GM23338 (cell line): Measurements from ENCODE around the gene PCDHGA8. TPM values are rescaled to one million over a fixed set of nuclear protein-coding genes. Genes with fewer than 3 reads are reported as not detected.
A peak's percentile ranks its signal among the peaks of the same experiment; 100 is the strongest.

Experiments used
- ATAC-seq: fragments of 200-7000 bp; cut with Tn5 transposase; 3 replicates; pipeline ENCODE4 v1.9.1; 2020
- DNase-seq: peaks from one replicate; pipeline ENCODE4 v3.0.0-alpha.2; 2015; ENCODE audit warnings: low spot score
- H2AFZ ChIP-seq: fragments of 200-600 bp; sonication (generic); 2 replicates; pipeline ENCODE4 v1.8.0; 2016; ENCODE audit warnings: antibody characterized with exemption, mild to moderate bottlenecking, moderate library complexity
- H3F3A ChIP-seq: fragments of 200-600 bp; sonication (generic); replicated peaks from 2 replicates; pipeline ENCODE4 v1.8.0; 2017; ENCODE audit warnings: antibody characterized with exemption, mixed run types, low read depth
- H3K27ac ChIP-seq: fragments of 200-600 bp; sonication (generic); 2 replicates; pipeline ENCODE4 v1.6.1; 2016; ENCODE audit warnings: low read depth
- H3K27me3 ChIP-seq: fragments of 200-600 bp; sonication (generic); 2 replicates; pipeline ENCODE4 v1.8.0; 2016; ENCODE audit warnings: mild to moderate bottlenecking, mixed run types, moderate library complexity; ENCODE audit not compliant: insufficient read depth
- H3K36me3 ChIP-seq: fragments of 200-600 bp; sonication (generic); 2 replicates; pipeline ENCODE4 v1.8.0; 2016; ENCODE audit warnings: mild to moderate bottlenecking; ENCODE audit not compliant: insufficient read depth
- H3K4me1 ChIP-seq: fragments of 200-600 bp; sonication (generic); 2 replicates; pipeline ENCODE4 v1.8.0; 2016; ENCODE audit warnings: mild to moderate bottlenecking, moderate library complexity; ENCODE audit not compliant: insufficient read depth
- H3K4me2 ChIP-seq: fragments of 200-600 bp; sonication (generic); 2 replicates; pipeline ENCODE4 v1.7.1; 2017; ENCODE audit warnings: mixed run types
- H3K4me3 ChIP-seq: fragments of 200-600 bp; sonication (generic); 2 replicates; pipeline ENCODE4 v1.6.1; 2016; ENCODE audit warnings: mixed run types
- H3K79me2 ChIP-seq: fragments of 200-600 bp; sonication (generic); replicated peaks from 2 replicates; pipeline ENCODE4 v1.8.0; 2017; ENCODE audit warnings: mild to moderate bottlenecking; ENCODE audit not compliant: insufficient read depth
- H3K9me2 ChIP-seq: fragments of 200-600 bp; sonication (generic); 2 replicates; pipeline ENCODE4 v1.8.0; 2017; ENCODE audit not compliant: insufficient read depth
- H4K20me1 ChIP-seq: fragments of 200-600 bp; sonication (generic); replicated peaks from 2 replicates; pipeline ENCODE4 v1.8.0; 2017; ENCODE audit warnings: mild to moderate bottlenecking; ENCODE audit not compliant: insufficient read depth
- H3K27ac Mint-ChIP-seq: 2 replicates; pipeline ENCODE4 v1.8.0; 2020; ENCODE audit warnings: inconsistent platforms, mild to moderate bottlenecking, moderate library complexity, mixed read lengths
- H3K27me3 Mint-ChIP-seq: 3 replicates; pipeline ENCODE4 v1.8.0; 2022; ENCODE audit warnings: low read depth, mild to moderate bottlenecking, moderate library complexity, mixed read lengths, inconsistent platforms; ENCODE audit not compliant: insufficient read depth, poor library complexity
- H3K36me3 Mint-ChIP-seq: 3 replicates; pipeline ENCODE4 v1.8.0; 2021; ENCODE audit warnings: low read depth, mild to moderate bottlenecking, inconsistent platforms, moderate library complexity, mixed read lengths
- H3K4me1 Mint-ChIP-seq: 3 replicates; pipeline ENCODE4 v1.8.0; 2020; ENCODE audit warnings: mild to moderate bottlenecking, inconsistent platforms, mixed read lengths
- H3K4me3 Mint-ChIP-seq: 3 replicates; pipeline ENCODE4 v1.8.0; 2021; ENCODE audit warnings: moderate library complexity, mild to moderate bottlenecking, inconsistent platforms, mixed read lengths
- H3K9me3 Mint-ChIP-seq: 3 replicates; pipeline ENCODE4 v1.8.0; 2020; ENCODE audit warnings: moderate library complexity, mild to moderate bottlenecking, inconsistent platforms, mixed read lengths
- CTCF ChIP-seq, 2 experiments: fragments of 200-600 bp in 1 of 2; sonication (generic) in 1 of 2; conservative IDR thresholded peaks; 2 replicates each; pipeline versions ENCODE4 v1.5.1 to v1.6.1; 2016 to 2017; ENCODE audit warnings: antibody characterized with exemption in 2 of 2, low read depth in 2 of 2, mild to moderate bottlenecking in 2 of 2, moderate library complexity in 1 of 2
- EZH2phosphoT487 ChIP-seq: fragments of 200-600 bp; sonication (generic); IDR thresholded peaks from one replicate; pipeline ENCODE4 v1.8.1; 2018; ENCODE audit warnings: antibody characterized with exemption; ENCODE audit not compliant: unreplicated experiment
- JUNB ChIP-seq: IDR thresholded peaks from one replicate; pipeline ENCODE4 v1.6.1; 2016; ENCODE audit warnings: antibody characterized with exemption; ENCODE audit not compliant: unreplicated experiment
- NANOG ChIP-seq: IDR thresholded peaks from 2 replicates; pipeline ENCODE4 v1.6.1; 2016; ENCODE audit warnings: antibody characterized with exemption, borderline replicate concordance
- POLR2AphosphoS5 ChIP-seq: IDR thresholded peaks from 2 replicates; pipeline ENCODE4 v1.6.1; 2016; ENCODE audit warnings: antibody characterized with exemption, low read depth
- REST ChIP-seq: IDR thresholded peaks from one replicate; pipeline ENCODE4 v1.6.1; 2018; ENCODE audit warnings: antibody characterized with exemption; ENCODE audit not compliant: unreplicated experiment
- STAT1 ChIP-seq: IDR thresholded peaks from one replicate; pipeline ENCODE4 v1.6.1; 2016; ENCODE audit warnings: antibody characterized with exemption; ENCODE audit not compliant: unreplicated experiment
- ZNF331 ChIP-seq: fragments of 250-450 bp; sonication (Bioruptor Pico); IDR thresholded peaks from 2 replicates; pipeline ENCODE4 v1.5.0; 2020; ENCODE audit warnings: low read depth, mild to moderate bottlenecking, moderate library complexity
- polyA plus RNA-seq: library from polyadenylated mRNA; unstranded; fragments of >200 nt; fragmentation: Nextera tagmentation; extraction: Ambion mirVana; gene quantifications from 2 replicates; pipeline ENCODE4 v1.2.1, GENCODE V29; 2016
- total RNA-seq: library from RNA; depleted of rRNA; stranded (reverse); fragments of >200 nt; shearing (Covaris generic); gene quantifications from 2 replicates; pipeline ENCODE4 v1.2.3, GENCODE V29; 2014

Gene PCDHGA8
- total and polyA plus RNA-seq, 2 experiments from 2014 or later, result 1.1 to 5.3 TPM

GRCh38 chr5:141437221-141437620 is 44.8 kb downstream of the PCDHGA8 start (continued):
- TF ChIP-seq REST, result no peak
- TF ChIP-seq STAT1, result no peak
- TF ChIP-seq JUNB, result no peak

GRCh38 chr5:141439411-141440141 is 47.1 kb downstream of the PCDHGA8 start:
- H3K4me3 ChIP-seq, result no peak overlapping the region
- Mint-ChIP-seq H3K36me3 (peaks cover 14% of the 10 kb centered on the region), H3K4me1 (peaks cover 9% of the 10 kb centered on the region), H3K9me3 (peaks cover 12% of the 10 kb centered on the region; the same call in 1 of the 3 replicates), H3K27ac (no peak overlapping the region), H3K4me3 (no peak overlapping the region), H3K27me3 (no peaks in the 10 kb centered on the region)
- 0 out of 4 replicates have a peak, but pooled peaks of 1 of the 2 experiments have one; percentile 12 for TF ChIP-seq CTCF (conservative IDR thresholded peaks at IDR 0.05; ENCODE audit: low read depth in 2 of 2)
- TF ChIP-seq NANOG, result no peak
- no peaks in the 10 kb centered on the region for H3K36me3 ChIP-seq
- no peaks in the 10 kb centered on the region for H3F3A ChIP-seq
- no peak overlapping the region for H3K27ac ChIP-seq
- no peaks in the 10 kb centered on the region for H3K79me2 ChIP-seq
- no peaks in the 10 kb centered on the region for H3K27me3 ChIP-seq
- H3K9me2 ChIP-seq, result no peaks in the 10 kb centered on the region
- peaks cover 10% of the 10 kb centered on the region for H3K4me1 ChIP-seq
- no peak overlapping the region for H2AFZ ChIP-seq
- no peaks in the 10 kb centered on the region; the same call in 1 of the 2 replicates for H4K20me1 ChIP-seq
- DNase-seq, result peak; percentile 29
- H3K4me2 ChIP-seq, result no peak overlapping the region; the same call in 1 of the 2 replicates
- ATAC-seq, result peak; percentile 59

GRCh38 chr5:141440341-141440740 is 47.9 kb downstream of the PCDHGA8 start:
- H3K79me2 ChIP-seq, result no peaks in the 10 kb centered on the region
- H3K9me2 ChIP-seq, result no peaks in the 10 kb centered on the region
- H3K27me3 Mint-ChIP-seq, result no peaks in the 10 kb centered on the region
- no peaks in the 10 kb centered on the region; the same call in 1 of the 2 replicates for H4K20me1 ChIP-seq
- H3K4me1 Mint-ChIP-seq, result peaks cover 9% of the 10 kb centered on the region
- peaks cover 14% of the 10 kb centered on the region for H3K36me3 Mint-ChIP-seq
- H3F3A ChIP-seq, result no peaks in the 10 kb centered on the region
- ATAC-seq, result no peak
- no peak overlapping the region for H3K4me3 Mint-ChIP-seq
- peaks cover 12% of the 10 kb centered on the region; the same call in 1 of the 3 replicates for H3K9me3 Mint-ChIP-seq
- no peak overlapping the region for H2AFZ ChIP-seq
- no peak overlapping the region for H3K27ac ChIP-seq
- no peak overlapping the region for H3K27ac Mint-ChIP-seq
- DNase-seq, result no peak
- no peaks in the 10 kb centered on the region for H3K36me3 ChIP-seq
- H3K27me3 ChIP-seq, result no peaks in the 10 kb centered on the region
- H3K4me3 ChIP-seq, result no peak overlapping the region
- H3K4me1 ChIP-seq, result peaks cover 10% of the 10 kb centered on the region
- no peak overlapping the region for H3K4me2 ChIP-seq
- TF ChIP-seq STAT1, result no peak
- TF ChIP-seq POLR2AphosphoS5, result no peak
- TF ChIP-seq NANOG, result no peak
- TF ChIP-seq EZH2phosphoT487, result no peak
- no peak for TF ChIP-seq ZNF331 (CRISPR knock-in tag)
- no peak for TF ChIP-seq REST
